ENCODE measurements around the gene GRPEL2. TPM values are rescaled to one million over a fixed set of nuclear protein-coding genes. Genes with fewer than 3 reads are reported as not detected.

The GRPEL2 gene
- polyA plus RNA-seq, 1 donor = 18.2 TPM

- Histone ChIP-seq H3K27ac (ENCODE audit: low read length) (no peak overlapping the region), H3K4me3 (ENCODE audit: low read length) (no peak overlapping the region), H3K9me3 (ENCODE audit: control insufficient read depth, low read depth, low read length) (no peaks in the 10 kb centered on the region), H3K4me1 (ENCODE audit: control insufficient read depth, insufficient read depth, low read length) (peaks cover 31% of the 10 kb centered on the region), H3K27me3 (ENCODE audit: control insufficient read depth, insufficient read depth, low read length) (no peaks in the 10 kb centered on the region), H3K36me3 (ENCODE audit: control insufficient read depth, insufficient read depth, low read length) (no peaks in the 10 kb centered on the region)
- no CpG with 5 or more reads among the region's 5 CpGs for WGBS (ENCODE audit: insufficient coverage, low lambda C conversion rate)
- no peak for DNase-seq
Observed at GRCh38 chr5:149302641-149303040, 42.7 kb upstream of the GRPEL2 start.

- no peak overlapping the region for H3K4me3 ChIP-seq (ENCODE audit: low read length)
- no peaks in the 10 kb centered on the region for H3K9me3 ChIP-seq (ENCODE audit: control insufficient read depth, low read depth, low read length)
- H3K27me3 ChIP-seq (ENCODE audit: control insufficient read depth, insufficient read depth, low read length) = no peaks in the 10 kb centered on the region
- no peaks in the 10 kb centered on the region for H3K36me3 ChIP-seq (ENCODE audit: control insufficient read depth, insufficient read depth, low read length)
- no CpG with 5 or more reads among the region's 4 CpGs for WGBS (ENCODE audit: insufficient coverage, low lambda C conversion rate)
- DNase-seq = no peak
- peaks cover 26% of the 10 kb centered on the region for H3K4me1 ChIP-seq (ENCODE audit: control insufficient read depth, insufficient read depth, low read length)
- no peak overlapping the region for H3K27ac ChIP-seq (ENCODE audit: low read length)
Observed at GRCh38 chr5:149303210-149303609, 42.1 kb upstream of the GRPEL2 start.

GRCh38 chr5:149304195-149305078 lies 40.9 kb upstream of the GRPEL2 start:
- WGBS (ENCODE audit: insufficient coverage, low lambda C conversion rate) = no CpG with 5 or more reads among the region's 11 CpGs
- DNase-seq = no peak
- no peaks in the 10 kb centered on the region for H3K27me3 ChIP-seq (ENCODE audit: control insufficient read depth, insufficient read depth, low read length)
- no peak overlapping the region for H3K4me3 ChIP-seq (ENCODE audit: low read length)
- no peak overlapping the region for H3K27ac ChIP-seq (ENCODE audit: low read length)
- no peaks in the 10 kb centered on the region for H3K36me3 ChIP-seq (ENCODE audit: control insufficient read depth, insufficient read depth, low read length)
- H3K4me1 ChIP-seq (ENCODE audit: control insufficient read depth, insufficient read depth, low read length) = peaks cover 14% of the 10 kb centered on the region
- no peaks in the 10 kb centered on the region for H3K9me3 ChIP-seq (ENCODE audit: control insufficient read depth, low read depth, low read length)

GRCh38 chr5:149309354-149309753 lies 35.9 kb upstream of the GRPEL2 start:
- Histone ChIP-seq H3K4me3 (ENCODE audit: low read length) (no peak overlapping the region), H3K36me3 (ENCODE audit: control insufficient read depth, insufficient read depth, low read length) (no peaks in the 10 kb centered on the region), H3K27ac (ENCODE audit: low read length) (no peak overlapping the region), H3K9me3 (ENCODE audit: control insufficient read depth, low read depth, low read length) (no peaks in the 10 kb centered on the region), H3K27me3 (ENCODE audit: control insufficient read depth, insufficient read depth, low read length) (no peaks in the 10 kb centered on the region), H3K4me1 (ENCODE audit: control insufficient read depth, insufficient read depth, low read length) (no peaks in the 10 kb centered on the region)
- WGBS (ENCODE audit: insufficient coverage, low lambda C conversion rate) = 100% methylated on average over 1 of the region's 6 CpGs
- DNase-seq = no peak

GRCh38 chr5:149310488-149310887 lies 34.8 kb upstream of the GRPEL2 start:
- Histone ChIP-seq H3K4me1 (ENCODE audit: control insufficient read depth, insufficient read depth, low read length) (no peaks in the 10 kb centered on the region), H3K9me3 (ENCODE audit: control insufficient read depth, low read depth, low read length) (no peaks in the 10 kb centered on the region), H3K27me3 (ENCODE audit: control insufficient read depth, insufficient read depth, low read length) (no peaks in the 10 kb centered on the region), H3K27ac (ENCODE audit: low read length) (no peak overlapping the region), H3K4me3 (ENCODE audit: low read length) (no peak overlapping the region), H3K36me3 (ENCODE audit: control insufficient read depth, insufficient read depth, low read length) (no peaks in the 10 kb centered on the region)
- WGBS (ENCODE audit: insufficient coverage, low lambda C conversion rate) = no CpG with 5 or more reads among the region's 4 CpGs
- no peak for DNase-seq

GRCh38 chr5:149310947-149311658 lies 34.2 kb upstream of the GRPEL2 start:
- no peak for DNase-seq
- Histone ChIP-seq H3K4me3 (ENCODE audit: low read length) (no peak overlapping the region), H3K4me1 (ENCODE audit: control insufficient read depth, insufficient read depth, low read length) (no peaks in the 10 kb centered on the region), H3K9me3 (ENCODE audit: control insufficient read depth, low read depth, low read length) (no peaks in the 10 kb centered on the region), H3K27ac (ENCODE audit: low read length) (no peak overlapping the region), H3K36me3 (ENCODE audit: control insufficient read depth, insufficient read depth, low read length) (no peaks in the 10 kb centered on the region), H3K27me3 (ENCODE audit: control insufficient read depth, insufficient read depth, low read length) (no peaks in the 10 kb centered on the region)
- no CpG with 5 or more reads among the region's 10 CpGs for WGBS (ENCODE audit: insufficient coverage, low lambda C conversion rate)

GRCh38 chr5:149313151-149313841 lies 32.0 kb upstream of the GRPEL2 start:
- no peak for DNase-seq
- Histone ChIP-seq H3K27ac (ENCODE audit: low read length) (no peak overlapping the region), H3K4me3 (ENCODE audit: low read length) (no peak overlapping the region), H3K36me3 (ENCODE audit: control insufficient read depth, insufficient read depth, low read length) (no peaks in the 10 kb centered on the region), H3K27me3 (ENCODE audit: control insufficient read depth, insufficient read depth, low read length) (no peaks in the 10 kb centered on the region), H3K4me1 (ENCODE audit: control insufficient read depth, insufficient read depth, low read length) (peaks cover 6% of the 10 kb centered on the region), H3K9me3 (ENCODE audit: control insufficient read depth, low read depth, low read length) (no peaks in the 10 kb centered on the region)
- no CpG with 5 or more reads among the region's 6 CpGs for WGBS (ENCODE audit: insufficient coverage, low lambda C conversion rate)

- Histone ChIP-seq H3K27me3 (ENCODE audit: control insufficient read depth, insufficient read depth, low read length) (no peaks in the 10 kb centered on the region), H3K4me1 (ENCODE audit: control insufficient read depth, insufficient read depth, low read length) (peaks cover 9% of the 10 kb centered on the region), H3K9me3 (ENCODE audit: control insufficient read depth, low read depth, low read length) (no peaks in the 10 kb centered on the region), H3K27ac (ENCODE audit: low read length) (no peak overlapping the region), H3K36me3 (ENCODE audit: control insufficient read depth, insufficient read depth, low read length) (no peaks in the 10 kb centered on the region), H3K4me3 (ENCODE audit: low read length) (no peak overlapping the region)
- WGBS (ENCODE audit: insufficient coverage, low lambda C conversion rate) = no CpG with 5 or more reads among the region's 4 CpGs
- no peak for DNase-seq
Observed at GRCh38 chr5:149314571-149315111, 30.7 kb upstream of the GRPEL2 start.

GRCh38 chr5:149315753-149316152 lies 29.5 kb upstream of the GRPEL2 start:
- Histone ChIP-seq H3K27ac (ENCODE audit: low read length) (no peak overlapping the region), H3K4me1 (ENCODE audit: control insufficient read depth, insufficient read depth, low read length) (peaks cover 20% of the 10 kb centered on the region), H3K4me3 (ENCODE audit: low read length) (no peak overlapping the region), H3K27me3 (ENCODE audit: control insufficient read depth, insufficient read depth, low read length) (no peaks in the 10 kb centered on the region), H3K36me3 (ENCODE audit: control insufficient read depth, insufficient read depth, low read length) (no peaks in the 10 kb centered on the region), H3K9me3 (ENCODE audit: control insufficient read depth, low read depth, low read length) (no peaks in the 10 kb centered on the region)
- DNase-seq = no peak
- WGBS (ENCODE audit: insufficient coverage, low lambda C conversion rate) = no CpG with 5 or more reads among the region's 6 CpGs

All from large intestine (tissue), 3 donors.